Superior temporal gyrus (tissue), 1 donor: ENCODE measurements around the gene SLC25A51.
"Not testable (repeated sequence)": the region's sequence is repeated elsewhere in the genome, so short reads cannot be mapped to it uniquely, and the experiment has no call there.

Experiments
- DNase-seq: peaks from one replicate; pipeline ENCODE4 v3.0.0-alpha.2; 2016; ENCODE audit errors: extremely low spot score

The SLC25A51 gene

DNA sequence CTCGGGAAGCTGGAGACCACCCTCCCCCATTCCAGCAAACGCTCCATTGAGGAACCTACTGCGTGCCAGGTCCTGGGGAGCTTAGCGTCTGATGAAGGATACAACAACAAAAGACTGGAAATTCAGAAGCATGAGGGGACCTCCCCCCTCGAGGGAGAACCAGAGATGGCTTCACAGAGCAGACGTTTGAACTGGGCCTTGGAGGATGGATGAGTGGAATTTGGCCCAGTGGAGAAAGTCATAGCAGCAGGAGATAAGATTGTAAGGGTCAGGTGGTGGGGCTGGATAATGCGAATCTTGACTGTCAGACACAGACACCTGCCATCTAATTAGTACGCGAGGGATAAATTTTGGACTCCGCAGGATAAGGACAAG, 1.2 kb upstream of the SLC25A51 start:
- no peak for DNase-seq

GRCh38 chr9:37904445-37905130, 661 bp upstream of the SLC25A51 start:
- no peak for DNase-seq

DNA sequence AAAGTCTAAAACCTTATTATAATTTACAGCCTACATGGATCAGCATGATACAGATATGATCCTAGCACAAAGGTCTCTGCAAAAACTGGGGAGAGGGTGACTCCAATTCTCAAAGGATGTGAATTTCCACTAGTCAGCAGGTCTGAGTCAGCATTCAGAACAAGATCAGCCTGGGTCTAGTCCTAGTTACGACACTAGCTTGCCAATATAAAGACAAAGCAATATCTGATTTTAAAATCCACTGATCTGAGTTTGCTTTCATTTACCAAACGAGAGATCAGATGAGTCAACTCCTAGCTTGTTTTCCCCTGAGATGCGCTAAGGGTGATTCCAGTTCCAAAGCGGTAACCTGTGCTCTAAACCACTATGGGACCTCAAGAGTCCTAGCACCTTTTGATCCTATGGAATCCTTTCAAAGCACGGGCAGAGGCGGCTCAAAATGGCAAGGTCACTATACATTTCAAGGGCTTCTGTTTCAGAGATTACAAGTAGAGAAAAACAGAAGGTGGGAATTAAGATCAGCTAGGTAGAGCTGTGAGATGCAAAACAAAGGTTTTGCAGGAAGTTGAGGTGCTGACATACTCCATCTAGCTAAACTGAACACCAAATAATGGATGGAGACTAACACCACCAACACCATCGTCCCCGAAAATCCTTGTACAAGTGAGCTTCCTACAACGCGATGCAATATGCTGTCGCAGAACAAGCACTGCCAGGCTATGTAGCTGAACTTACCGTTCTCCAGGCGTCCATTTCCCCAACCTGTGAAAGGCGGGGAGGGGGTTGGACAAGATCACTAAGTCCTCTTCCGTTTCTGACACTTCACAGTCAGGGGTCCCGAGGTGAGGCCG, 906 bp downstream of the SLC25A51 start:
- no peak for DNase-seq

- DNase-seq: no peak
Measured at GRCh38 chr9:37902131-37902530, 1.8 kb downstream of the SLC25A51 start.

DNA sequence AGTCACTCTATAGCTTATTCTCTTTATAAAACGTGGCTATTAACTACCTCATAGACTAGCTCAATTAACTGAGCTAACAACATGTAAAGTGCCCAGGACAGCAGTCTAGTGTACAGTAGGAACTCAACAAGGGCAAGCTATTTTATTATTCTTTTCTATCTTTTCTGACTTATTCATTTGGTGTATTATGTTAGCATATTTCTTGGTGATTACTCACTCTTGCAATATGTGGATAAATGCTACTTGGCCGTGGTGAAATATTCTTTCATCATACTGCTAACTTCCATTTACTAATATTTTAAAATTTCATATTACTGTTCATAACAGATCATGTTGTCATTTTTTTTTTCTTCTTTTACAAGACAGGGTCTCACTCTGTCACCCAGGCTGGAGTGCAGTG, 4.9 kb downstream of the SLC25A51 start:
- no peak for DNase-seq

DNA sequence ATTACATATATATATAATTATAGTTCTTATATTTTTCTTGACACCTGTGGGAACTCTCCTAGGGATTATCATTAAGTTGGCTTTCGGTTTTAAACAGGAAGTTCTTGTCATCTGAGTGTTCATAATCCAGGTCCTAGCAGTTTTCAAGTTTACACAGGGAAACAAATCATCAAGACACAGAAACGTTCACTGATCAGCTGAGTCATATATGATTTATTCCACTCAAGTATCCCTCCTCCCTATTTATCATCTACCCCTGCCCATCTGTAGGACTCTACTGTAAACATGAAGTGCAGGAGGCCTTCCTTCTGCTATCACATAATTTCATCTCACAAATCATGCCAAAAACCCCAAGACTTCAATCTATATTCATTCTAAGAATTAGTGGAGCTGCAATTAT, 6.3 kb downstream of the SLC25A51 start:
- DNase-seq: no peak

DNA sequence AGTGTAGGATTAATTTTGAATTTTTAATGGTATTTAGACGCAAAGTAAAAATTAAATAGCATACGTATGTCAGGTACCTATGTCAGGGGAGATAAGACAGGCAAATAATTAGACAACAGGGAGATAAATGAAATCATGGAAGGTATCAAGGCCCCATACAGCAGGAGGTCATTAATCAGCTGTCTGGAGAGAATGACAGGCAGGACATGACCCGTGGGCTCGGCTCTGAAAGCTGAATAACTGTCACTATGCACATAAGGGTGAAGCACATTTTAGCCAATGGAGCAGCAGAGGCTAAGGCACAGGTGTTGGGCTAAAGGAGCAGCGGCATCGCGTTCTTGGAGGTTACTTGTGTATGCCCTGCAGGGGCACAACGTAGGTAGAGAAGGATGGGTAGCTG, 11.9 kb downstream of the SLC25A51 start:
- no peak for DNase-seq

DNA sequence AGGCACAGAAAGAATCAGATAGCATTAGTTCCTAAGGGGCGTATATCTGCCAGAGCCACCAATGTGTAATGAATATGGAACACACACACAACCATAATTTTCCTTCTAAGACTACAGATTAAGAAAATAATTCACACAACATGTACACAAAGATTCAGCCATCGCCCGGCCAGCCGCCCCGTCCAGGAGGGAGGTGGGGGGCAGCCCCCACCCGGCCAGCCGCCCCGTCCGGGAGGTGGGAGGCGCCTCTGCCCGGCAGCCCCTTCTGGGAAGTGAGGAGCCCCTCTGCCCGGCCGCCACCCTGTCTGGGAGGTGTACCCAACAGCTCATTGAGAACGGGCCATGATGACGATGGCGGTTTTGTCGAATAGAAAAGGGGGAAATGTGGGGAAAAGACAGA, 12.9 kb downstream of the SLC25A51 start:
- not testable (repeated sequence) for DNase-seq

GRCh38 chr9:37889536-37889935, 14.4 kb downstream of the SLC25A51 start:
- DNase-seq: no peak

DNA sequence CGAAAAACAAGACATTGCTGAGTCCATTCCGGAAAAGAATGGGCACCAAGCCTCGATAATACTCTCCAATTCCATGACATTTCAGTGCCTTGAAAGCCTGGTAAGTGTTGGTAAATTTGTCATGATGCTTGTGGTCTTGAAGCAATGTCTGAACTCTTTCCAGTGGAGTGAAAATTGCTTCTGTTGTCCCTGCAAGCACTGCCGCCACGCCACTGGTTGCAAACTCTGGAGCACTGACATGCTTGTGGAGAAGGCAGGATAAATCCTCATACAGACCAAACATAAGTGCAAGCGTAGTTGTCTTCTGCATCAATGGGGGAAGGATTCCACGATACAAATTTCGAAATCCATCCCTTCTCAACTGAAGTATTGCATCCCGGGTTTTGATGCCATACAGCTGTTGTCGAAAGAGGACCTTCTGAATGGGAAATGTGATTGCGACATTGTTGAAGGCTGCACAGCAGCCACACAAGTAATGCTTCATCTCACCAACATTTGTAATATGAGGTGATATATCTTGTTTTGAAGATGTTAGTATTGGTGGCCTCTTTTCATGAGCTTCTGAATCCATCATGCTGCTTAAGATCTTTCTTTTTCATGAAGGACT, 15.8 kb downstream of the SLC25A51 start:
- not testable (repeated sequence) for DNase-seq

GRCh38 chr9:37880916-37881479, 22.9 kb downstream of the SLC25A51 start:
- no peak for DNase-seq

GRCh38 chr9:37876376-37876775, 27.6 kb downstream of the SLC25A51 start:
- no peak for DNase-seq

- DNase-seq: no peak
Measured at GRCh38 chr9:37873955-37874354, 30.0 kb downstream of the SLC25A51 start.

- no peak for DNase-seq
Measured at GRCh38 chr9:37870799-37871176, 33.1 kb downstream of the SLC25A51 start.

GRCh38 chr9:37870081-37870798, 33.7 kb downstream of the SLC25A51 start:
- no peak for DNase-seq

DNA sequence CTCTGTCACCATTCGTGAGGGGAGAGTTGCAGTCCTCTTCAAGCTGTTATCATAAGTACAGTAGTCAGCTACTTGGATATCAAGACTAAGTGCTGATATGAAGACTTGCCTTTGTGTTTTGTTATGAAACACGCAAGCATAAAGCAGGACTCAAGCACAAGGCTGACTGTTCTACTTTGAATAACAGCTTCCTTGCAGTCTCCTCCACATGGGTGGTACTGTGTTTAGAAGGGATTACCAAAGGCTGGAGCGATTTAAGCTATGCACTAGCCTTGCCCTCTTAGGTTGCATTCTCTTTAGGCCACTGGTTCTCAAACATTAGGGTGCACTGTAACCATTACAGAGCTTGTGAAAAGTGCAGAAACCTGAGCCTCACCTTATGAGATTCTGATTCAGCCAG, 41.4 kb downstream of the SLC25A51 start:
- DNase-seq: no peak

- DNase-seq: no peak
Measured at GRCh38 chr9:37859043-37859442, 44.9 kb downstream of the SLC25A51 start.

DNA sequence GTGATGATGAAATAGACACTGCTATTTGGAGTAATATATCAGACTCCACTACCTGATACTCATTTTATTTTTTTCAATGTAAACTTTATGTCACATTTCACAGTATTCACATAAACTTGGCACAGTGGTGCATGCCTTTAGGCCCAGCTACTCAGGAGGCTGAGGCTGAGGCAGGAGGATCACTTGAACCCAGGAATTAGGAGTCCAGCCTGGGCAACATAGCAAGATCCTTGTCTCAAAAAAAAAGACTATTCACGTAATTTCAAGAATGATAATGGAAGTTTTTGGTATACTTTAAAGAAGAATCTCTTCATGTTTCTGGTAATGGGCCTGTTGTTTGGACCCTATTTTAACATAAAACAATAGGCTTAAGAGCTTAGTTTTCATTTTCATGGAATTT, 47.4 kb downstream of the SLC25A51 start:
- DNase-seq: no peak

DNA sequence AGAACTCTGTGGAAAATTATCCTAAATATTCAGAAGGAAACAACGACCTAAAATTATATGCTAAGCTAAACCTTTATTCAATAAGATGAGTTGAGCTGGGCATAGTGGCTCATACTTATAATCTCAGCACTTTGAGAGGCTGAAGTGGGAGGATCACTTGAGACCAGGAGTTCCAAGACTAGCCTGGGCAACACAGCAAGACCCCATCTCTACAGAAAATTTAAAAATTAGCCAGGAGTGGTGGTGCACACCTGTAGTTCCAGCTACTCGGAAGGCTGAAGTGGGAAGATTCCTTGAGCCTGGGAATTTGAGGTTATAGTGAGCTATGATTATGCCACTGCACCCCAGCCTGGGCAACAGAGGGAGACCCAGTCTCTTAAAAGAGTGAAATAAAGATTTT, 51.7 kb downstream of the SLC25A51 start:
- no peak for DNase-seq

- DNase-seq: no peak
Measured at GRCh38 chr9:37840560-37841194, 63.2 kb downstream of the SLC25A51 start.
